ENCODE data around the gene CFAP300.

The CFAP300 gene

GRCh38 chr11:102073253-102073652 is 26.0 kb downstream of the CFAP300 start:
- no peak for DNase-seq (ENCODE audit: low read depth)

GRCh38 chr11:102079625-102080024 is 32.4 kb downstream of the CFAP300 start:
- DNase-seq (ENCODE audit: low read depth), result no peak

GRCh38 chr11:102081313-102081712 is 34.1 kb downstream of the CFAP300 start:
- no peak for DNase-seq (ENCODE audit: low read depth)

DNA sequence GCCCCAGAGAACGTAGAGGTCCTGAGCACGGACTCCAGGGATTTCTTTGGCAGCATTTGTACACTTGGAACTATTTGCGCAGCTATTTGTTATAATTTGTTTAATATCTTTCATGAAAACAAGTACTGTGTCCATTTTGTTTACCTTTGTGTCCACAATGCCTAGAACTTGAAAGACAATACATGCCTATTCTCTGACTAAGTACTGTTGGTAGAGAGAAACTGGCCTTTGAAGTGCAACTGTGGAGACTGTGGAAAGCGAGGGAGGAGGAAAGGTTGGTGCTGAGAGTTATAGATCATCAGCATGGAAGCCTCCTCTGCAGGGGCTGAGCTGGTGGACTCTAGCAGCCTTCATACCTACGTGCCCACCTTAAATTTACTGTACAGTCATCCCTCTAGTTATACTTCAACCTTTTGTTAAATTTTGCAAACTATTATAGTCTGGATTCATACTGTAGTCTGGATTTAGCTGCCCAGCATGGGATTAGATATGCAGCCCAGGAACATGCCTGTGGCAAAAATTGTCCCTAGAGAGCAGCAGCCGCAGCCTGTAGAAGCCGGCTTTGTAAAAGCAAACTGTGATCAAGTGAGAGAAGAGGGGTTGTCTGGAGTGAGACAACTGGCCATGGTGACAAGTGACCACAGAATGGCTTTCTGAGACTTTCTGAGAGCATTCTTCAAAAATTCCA is 38.8 kb downstream of the CFAP300 start:
- no peak for DNase-seq (ENCODE audit: low read depth)

- DNase-seq (ENCODE audit: low read depth), result no peak
Observed at GRCh38 chr11:102097186-102097585, 49.9 kb downstream of the CFAP300 start.

- no peak for DNase-seq (ENCODE audit: low read depth)
Observed at GRCh38 chr11:102099755-102100154, 52.5 kb downstream of the CFAP300 start.

- no peak for DNase-seq (ENCODE audit: low read depth)
Observed at GRCh38 chr11:102108734-102109440, 61.6 kb downstream of the CFAP300 start.

- DNase-seq (ENCODE audit: low read depth), result peak; percentile 14
Observed at GRCh38 chr11:102109896-102110760, 62.9 kb downstream of the CFAP300 start, which contains the start of gene YAP1. YAP1 (plus strand) TSS chr11:102110447; CDS start chr11:102110849, 402 bp downstream.

DNA sequence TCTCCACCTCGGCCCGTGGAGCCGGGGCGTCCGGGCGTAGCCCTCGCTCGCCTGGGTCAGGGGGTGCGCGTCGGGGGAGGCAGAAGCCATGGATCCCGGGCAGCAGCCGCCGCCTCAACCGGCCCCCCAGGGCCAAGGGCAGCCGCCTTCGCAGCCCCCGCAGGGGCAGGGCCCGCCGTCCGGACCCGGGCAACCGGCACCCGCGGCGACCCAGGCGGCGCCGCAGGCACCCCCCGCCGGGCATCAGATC is 63.4 kb downstream of the CFAP300 start:
- no peak for DNase-seq (ENCODE audit: low read depth)

DNA sequence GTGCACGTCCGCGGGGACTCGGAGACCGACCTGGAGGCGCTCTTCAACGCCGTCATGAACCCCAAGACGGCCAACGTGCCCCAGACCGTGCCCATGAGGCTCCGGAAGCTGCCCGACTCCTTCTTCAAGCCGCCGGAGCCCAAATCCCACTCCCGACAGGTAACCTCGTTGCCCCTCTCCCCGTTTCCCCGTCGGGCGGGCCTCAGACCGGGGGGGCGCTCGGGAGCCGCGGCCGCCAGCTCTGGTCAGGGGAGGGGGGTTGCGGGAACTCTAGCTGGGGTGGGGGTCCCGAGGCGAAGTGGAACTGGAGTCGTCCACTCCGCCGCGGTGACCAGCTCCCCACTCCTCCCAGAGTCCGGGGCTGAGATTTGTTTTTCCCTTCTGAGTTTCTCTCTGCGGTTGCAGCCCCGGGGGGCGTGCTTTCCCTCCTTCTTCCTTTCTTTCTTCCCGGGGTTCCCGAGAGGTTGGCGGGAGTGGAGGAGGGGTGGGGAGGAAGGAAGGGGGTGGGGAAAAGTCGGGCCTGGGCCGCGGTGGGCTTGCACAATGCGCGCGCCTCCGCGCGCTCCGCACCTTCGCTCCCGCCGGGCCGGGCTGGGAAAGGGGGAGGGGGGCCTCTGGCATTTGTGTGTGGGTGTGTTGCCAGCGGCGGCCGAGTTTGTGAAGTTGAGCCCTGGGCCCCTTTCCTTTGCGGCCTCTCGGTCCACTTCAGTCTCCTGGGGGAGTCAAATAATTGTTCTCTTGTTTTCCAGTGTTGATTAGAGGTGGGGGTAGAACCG is 64.0 kb downstream of the CFAP300 start:
- DNase-seq (ENCODE audit: low read depth), result no peak

GRCh38 chr11:102111787-102112508 is 64.7 kb downstream of the CFAP300 start:
- DNase-seq (ENCODE audit: low read depth), result no peak

DNA sequence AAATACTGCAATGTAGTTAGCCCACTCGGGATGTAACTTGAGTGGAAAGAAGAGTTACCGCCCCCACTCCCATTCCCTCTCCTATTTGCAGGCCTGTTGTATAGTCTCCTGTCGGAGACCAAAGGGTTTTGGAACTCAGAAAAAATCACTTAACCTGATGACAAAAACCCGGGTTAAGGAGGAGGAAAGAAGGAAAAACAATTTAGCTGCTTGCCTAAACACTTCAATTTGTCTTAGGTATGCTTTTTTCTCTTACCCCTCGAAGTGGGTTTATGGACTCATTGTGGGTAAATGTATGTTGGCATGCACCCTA is 65.2 kb downstream of the CFAP300 start:
- no peak for DNase-seq (ENCODE audit: low read depth)

DNA sequence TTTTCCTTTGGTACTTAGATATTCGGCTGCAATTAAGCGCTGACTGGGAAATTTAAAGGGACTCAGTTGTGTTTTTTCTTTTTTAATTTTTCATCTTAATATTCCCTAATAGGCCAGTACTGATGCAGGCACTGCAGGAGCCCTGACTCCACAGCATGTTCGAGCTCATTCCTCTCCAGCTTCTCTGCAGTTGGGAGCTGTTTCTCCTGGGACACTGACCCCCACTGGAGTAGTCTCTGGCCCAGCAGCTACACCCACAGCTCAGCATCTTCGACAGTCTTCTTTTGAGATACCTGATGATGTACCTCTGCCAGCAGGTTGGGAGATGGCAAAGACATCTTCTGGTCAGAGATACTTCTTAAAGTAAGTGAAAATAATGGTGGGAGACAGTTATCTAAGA is 66.8 kb downstream of the CFAP300 start:
- DNase-seq (ENCODE audit: low read depth), result no peak

- DNase-seq (ENCODE audit: low read depth), result no peak
Observed at GRCh38 chr11:102115557-102115956, 68.3 kb downstream of the CFAP300 start.

DNA sequence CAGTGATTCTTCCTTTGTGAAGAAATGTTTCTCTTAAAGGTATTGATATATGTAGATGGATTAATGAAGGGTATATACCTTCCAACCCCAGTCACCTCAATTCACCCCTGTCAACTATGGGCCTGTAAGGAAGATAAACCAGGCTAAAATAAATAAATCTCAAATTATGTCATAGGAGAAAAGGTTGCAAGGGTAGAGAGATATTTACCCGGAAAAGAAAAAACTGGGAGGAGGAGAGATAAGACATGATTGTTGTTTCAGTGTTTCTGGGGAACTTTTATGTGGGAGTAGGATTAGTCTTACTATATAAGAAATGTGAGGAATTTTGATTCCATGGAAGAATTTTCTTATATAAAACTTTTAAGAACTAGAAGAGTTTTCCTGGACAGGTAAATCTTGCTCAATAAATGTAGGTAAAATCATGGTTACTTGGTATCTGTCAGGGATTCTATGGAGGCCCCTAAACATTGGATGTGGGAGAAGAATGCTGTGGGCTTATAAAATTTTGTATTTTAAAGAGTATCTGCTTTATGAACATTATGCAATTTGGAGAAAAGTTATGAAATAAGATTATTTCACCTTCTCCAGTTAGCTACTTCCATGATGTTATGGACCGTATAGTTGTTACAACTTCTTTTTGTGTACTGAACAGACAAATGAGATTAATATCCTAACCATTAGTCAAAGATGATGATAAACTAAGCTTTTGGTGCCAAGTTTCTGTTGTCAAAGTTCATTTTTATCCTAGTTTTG is 69.4 kb downstream of the CFAP300 start:
- no peak for DNase-seq (ENCODE audit: low read depth)

DNA sequence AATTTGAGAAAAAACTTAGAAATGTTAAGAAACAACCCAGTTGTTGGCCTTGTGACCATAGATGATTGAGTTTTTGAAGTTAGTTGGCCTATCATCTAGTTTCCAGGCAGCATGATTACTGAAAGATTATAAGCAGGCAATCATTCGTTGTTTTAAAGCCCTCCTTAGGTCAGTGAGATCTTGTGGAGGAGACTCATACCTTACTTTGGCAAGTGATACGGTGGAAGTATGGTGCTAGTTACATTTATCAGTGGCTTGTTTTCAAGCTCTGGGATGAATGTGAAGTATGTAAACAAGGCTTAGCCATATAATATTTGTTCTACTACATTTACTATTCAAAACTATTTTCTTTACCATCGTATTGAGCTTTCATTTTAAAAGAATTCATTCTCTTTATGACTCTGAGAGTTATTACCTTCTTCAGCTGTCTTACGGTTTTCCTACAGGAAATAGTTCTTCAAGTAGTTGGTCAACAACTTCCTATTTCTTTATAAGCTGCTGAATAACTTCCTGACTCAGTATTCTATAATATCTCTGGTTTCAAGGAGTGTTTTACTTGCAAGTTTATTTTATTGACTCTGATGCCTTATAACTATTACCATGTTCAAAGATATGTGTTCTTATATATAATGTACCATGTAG is 70.4 kb downstream of the CFAP300 start:
- no peak for DNase-seq (ENCODE audit: low read depth)

DNA sequence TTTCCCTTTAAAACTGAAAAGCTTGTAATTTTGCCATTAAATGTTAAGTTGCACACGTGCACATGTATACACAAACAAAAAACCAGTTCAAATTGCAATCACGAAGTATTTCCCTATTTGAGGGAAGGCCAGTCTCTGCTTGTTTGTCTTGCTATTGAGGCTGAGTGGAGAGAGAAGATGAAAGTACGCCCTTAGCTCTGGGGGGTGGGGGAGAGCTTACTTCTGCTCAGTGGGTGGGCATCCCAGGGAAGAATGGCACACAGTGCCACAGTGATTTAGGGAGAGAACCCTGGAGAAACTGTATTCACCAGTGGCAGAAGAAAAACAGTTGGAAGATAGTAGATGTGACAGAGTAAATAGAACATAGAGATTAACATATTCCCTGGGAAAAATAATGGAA is 71.7 kb downstream of the CFAP300 start:
- DNase-seq (ENCODE audit: low read depth), result no peak

GRCh38 chr11:102119997-102120396 is 72.8 kb downstream of the CFAP300 start:
- no peak for DNase-seq (ENCODE audit: low read depth)

- DNase-seq (ENCODE audit: low read depth), result no peak
Observed at GRCh38 chr11:102120437-102120973, 73.3 kb downstream of the CFAP300 start.

- DNase-seq (ENCODE audit: low read depth), result no peak
Observed at GRCh38 chr11:102121329-102121728, 74.1 kb downstream of the CFAP300 start.
